HepG2 (cell line): ENCODE results near the gene ACSM2A. TPM values are rescaled to one million over a fixed set of nuclear protein-coding genes. Genes with fewer than 3 reads are reported as not detected.

ENCODE experiments used
- ATAC-seq: fragments of 200-7000 bp; cut with Tn5 transposase; 3 replicates; pipeline ENCODE4 v1.9.1; 2020; ENCODE audit warnings: mild to moderate bottlenecking, moderate library complexity
- BruUV-seq: library from RNA; stranded (reverse); fragments of 400-500 nt; replicated peaks from 2 replicates; lab custom pipeline; 2021; lab: Mats Ljungman, UMichigan
- CTCF ChIA-PET: fragments of 300-600 bp; formaldehyde crosslinking; extraction: SDS; loops from one replicate; lab custom pipeline; 2021; ENCODE audit warnings: low total read pairs, inconsistent platforms, low intra/inter-chr PET ratio; lab: Yijun Ruan, JAX
- POLR2A ChIA-PET: fragments of 350-600 bp; sonication (Branson Sonifier 250); formaldehyde crosslinking; loops from one replicate; lab custom pipeline; 2020; ENCODE audit warnings: antibody characterized with exemption, inconsistent platforms; lab: Yijun Ruan, JAX
- DNase-seq: peaks from one replicate; pipeline ENCODE4 v3.0.0-alpha.2; 2015; ENCODE audit warnings: low spot score
- FAIRE-seq: peaks from 3 replicates; lab custom pipeline; 2011; peaks lifted over from hg19 to GRCh38; lab: Jason Lieb, UNC
- H2AFZ ChIP-seq: one replicate; pipeline ENCODE4 v1.6.1; 2011; ENCODE audit warnings: low read length, inconsistent platforms
- H3K27ac ChIP-seq: fragments of 300-600 bp; 3 replicates; pipeline ENCODE4 v1.8.0; 2011; ENCODE audit warnings: mixed run types, mild to moderate bottlenecking, mixed read lengths, low read length, inconsistent platforms; ENCODE audit not compliant: insufficient read depth; ENCODE audit errors: extremely low read length
- H3K27me3 ChIP-seq, 2 experiments: fragments of 200-600 bp in 1 of 2; 2 replicates in 1 of 2; 3 replicates in 1 of 2; pipeline versions ENCODE4 v1.6.0 to v1.8.0; 2011; ENCODE audit warnings: low read length in 2 of 2, mild to moderate bottlenecking in 2 of 2, moderate library complexity in 2 of 2, inconsistent platforms in 1 of 2; ENCODE audit not compliant: insufficient read depth in 2 of 2, control insufficient read depth in 1 of 2
- H3K36me3 ChIP-seq, 2 experiments: fragments of 200-600 bp in 1 of 2; replicated peaks in 1 of 2; 2 replicates in 1 of 2; 3 replicates in 1 of 2; pipeline versions ENCODE4 v1.5.1 to v1.8.0; 2011; ENCODE audit warnings: low read length in 2 of 2, inconsistent platforms in 1 of 2; ENCODE audit not compliant: insufficient read depth in 2 of 2, control insufficient read depth in 1 of 2
- H3K4me1 ChIP-seq: 2 replicates; pipeline ENCODE4 v1.5.1; 2012; ENCODE audit warnings: low read length, inconsistent platforms; ENCODE audit not compliant: insufficient read depth
- H3K4me2 ChIP-seq: 2 replicates; pipeline ENCODE4 v1.6.0; 2011; ENCODE audit warnings: low read depth, low read length, inconsistent platforms
- H3K4me3 ChIP-seq, 3 experiments: fragments of 200-600 bp in 1 of 3; sonication (generic), shearing (Covaris generic) in 1 of 3; replicated peaks in 1 of 3; 2 replicates each; pipeline ENCODE4 v1.5.1; 2011 to 2016; ENCODE audit warnings: low read length in 3 of 3, inconsistent platforms in 2 of 3, low read depth in 2 of 3, mild to moderate bottlenecking in 2 of 3, control low read depth in 1 of 3, mixed read lengths in 1 of 3; ENCODE audit not compliant: insufficient read depth in 1 of 3
- H3K79me2 ChIP-seq: one replicate; pipeline ENCODE4 v1.6.1; 2011; ENCODE audit warnings: low read length, inconsistent platforms; ENCODE audit not compliant: insufficient read depth
- H3K9ac ChIP-seq: 2 replicates; pipeline ENCODE4 v1.6.0; 2011; ENCODE audit warnings: mild to moderate bottlenecking, low read depth, low read length, inconsistent platforms; ENCODE audit not compliant: insufficient read depth
- H3K9me3 ChIP-seq: 2 replicates; pipeline ENCODE4 v1.5.1; 2012; ENCODE audit warnings: mild to moderate bottlenecking, low read length
- H4K20me1 ChIP-seq: 2 replicates; pipeline ENCODE4 v1.6.0; 2011; ENCODE audit warnings: inconsistent platforms, mild to moderate bottlenecking, low read length, moderate library complexity; ENCODE audit not compliant: insufficient read depth
- EHMT2 ChIP-seq: fragments of 200-600 bp; sonication (generic); IDR thresholded peaks from 2 replicates; pipeline ENCODE4 v1.7.0; 2017; ENCODE audit warnings: antibody characterized with exemption, low read depth, low read length, borderline replicate concordance
- EP300 ChIP-seq, 3 experiments: sonication (generic) in 1 of 3; formaldehyde crosslinking in 1 of 3; IDR thresholded peaks; 2 replicates each; pipeline versions ENCODE4 v1.5.1 to v1.6.1; 2011 to 2020; ENCODE audit warnings: low read depth in 2 of 3, low read length in 2 of 3, borderline replicate concordance in 1 of 3, improper control_type of control experiment in 1 of 3, mild to moderate bottlenecking in 1 of 3, missing genetic modification reagents in 1 of 3, moderate library complexity in 1 of 3
- ESRRA ChIP-seq: sonication (generic); formaldehyde crosslinking; IDR thresholded peaks from 2 replicates; pipeline ENCODE4 v1.5.1; 2020; ENCODE audit warnings: mild to moderate bottlenecking, low read depth, missing genetic modification reagents
- GATAD2A ChIP-seq: IDR thresholded peaks from 2 replicates; pipeline ENCODE4 v1.6.1; 2016
- HNF4A ChIP-seq: sonication (generic); formaldehyde crosslinking; IDR thresholded peaks from 2 replicates; pipeline ENCODE4 v1.4.0; 2020; ENCODE audit warnings: missing genetic modification reagents
- HNF4G ChIP-seq, 2 experiments: sonication (generic) in 1 of 2; formaldehyde crosslinking in 1 of 2; IDR thresholded peaks; 2 replicates each; pipeline versions ENCODE4 v1.4.0 to v1.6.1; 2011 to 2020; ENCODE audit warnings: borderline replicate concordance in 2 of 2, low read depth in 2 of 2, mild to moderate bottlenecking in 2 of 2, low read length in 1 of 2, missing genetic modification reagents in 1 of 2, moderate library complexity in 1 of 2
- MAX ChIP-seq: IDR thresholded peaks from 2 replicates; pipeline ENCODE4 v1.6.1; 2012; ENCODE audit warnings: inconsistent platforms
- POGZ ChIP-seq: sonication (generic); formaldehyde crosslinking; IDR thresholded peaks from 2 replicates; pipeline ENCODE4 v1.4.0; 2020; ENCODE audit warnings: mild to moderate bottlenecking, missing genetic modification reagents
- SALL1 ChIP-seq: sonication (generic); formaldehyde crosslinking; IDR thresholded peaks from 2 replicates; pipeline ENCODE4 v1.8.0; 2022; ENCODE audit warnings: mild to moderate bottlenecking, missing genetic modification reagents
- SAP130 ChIP-seq: IDR thresholded peaks from 2 replicates; pipeline ENCODE4 v1.6.1; 2016; ENCODE audit warnings: low read depth
- SOX6 ChIP-seq, 2 experiments: fragments of 450-650 bp in 1 of 2; sonication (generic) in 1 of 2; formaldehyde crosslinking in 1 of 2; IDR thresholded peaks; 2 replicates each; pipeline versions ENCODE4 v1.4.0 to v1.6.1; 2017 to 2020; ENCODE audit warnings: antibody characterized with exemption in 1 of 2, mild to moderate bottlenecking in 1 of 2, missing genetic modification reagents in 1 of 2
- SRF ChIP-seq: IDR thresholded peaks from 2 replicates; pipeline ENCODE4 v1.6.1; 2011; ENCODE audit warnings: mild to moderate bottlenecking, low read depth, low read length, moderate library complexity
- TEAD3 ChIP-seq: optimal IDR thresholded peaks from 2 replicates; pipeline ENCODE3; 2016; ENCODE audit warnings: borderline replicate concordance
- ZNF577 ChIP-seq: sonication (generic); formaldehyde crosslinking; IDR thresholded peaks from 2 replicates; pipeline ENCODE4 v1.4.0; 2020; ENCODE audit warnings: mild to moderate bottlenecking, low read depth, missing genetic modification reagents, borderline replicate concordance
- ZNF644 ChIP-seq: IDR thresholded peaks from 2 replicates; pipeline ENCODE4 v1.6.1; 2016; ENCODE audit warnings: low read depth
- ZNF724P ChIP-seq: sonication (generic); formaldehyde crosslinking; IDR thresholded peaks from 2 replicates; pipeline ENCODE4 v1.8.0; 2022; ENCODE audit warnings: missing genetic modification reagents, borderline replicate concordance
- WGBS: methylation state at CpG from one replicate; pipeline ENCODE4 v1.1.6; 2017; ENCODE audit warnings: low lambda C conversion rate; 5-methylcytosine and 5-hydroxymethylcytosine counted together
- in situ Hi-C: cut with HindIII; loops from 2 replicates; pipeline ENCODE4 v1.10.0; 2017; ENCODE audit warnings: low pct_unique_long_range_greater_than_20kb; ENCODE audit not compliant: extremely low pct_ligation_motif_present
- intact Hi-C: fragments of 100-400 bp; cut with micrococcal nuclease; formaldehyde crosslinking; loops from one replicate; pipeline ENCODE4 v1.10.0; 2022; ENCODE audit not compliant: unreplicated experiment
- polyA plus RNA-seq, 8 experiments: library from polyadenylated mRNA; depleted of rRNA in 3 of 8; stranded (reverse) in 7 of 8; unstranded in 1 of 8; fragments of >200 nt; fragmentation: Illumina TruSeq in 4 of 8; extraction: Trizol in 4 of 8; gene quantifications; 2 replicates each; pipeline versions ENCODE4 v1.2.1 to v1.2.3, GENCODE V29; 2011 to 2016; ENCODE audit warnings: low read depth in 4 of 8, missing spikeins in 1 of 8, mixed read lengths in 1 of 8; ENCODE audit not compliant: insufficient read depth in 1 of 8
- total RNA-seq, 5 experiments: library from RNA; depleted of rRNA; stranded (reverse); fragments of >200 nt; fragmentation: Illumina TruSeq; extraction: Trizol; gene quantifications; 2 replicates each; pipeline ENCODE4 v1.2.3, GENCODE V29; 2016; ENCODE audit warnings: low read depth in 1 of 5
- TF ChIP-seq, protein P1 (sequence below): sonication (generic); formaldehyde crosslinking; IDR thresholded peaks from 2 replicates; pipeline ENCODE4 v1.8.0; 2022; ENCODE audit warnings: mild to moderate bottlenecking, missing genetic modification reagents, moderate library complexity
- TF ChIP-seq, protein P2 (sequence below): IDR thresholded peaks from 2 replicates; pipeline ENCODE4 v1.4.0; 2020; ENCODE audit warnings: mild to moderate bottlenecking, missing genetic modification reagents
- TF ChIP-seq, protein P3 (sequence below): sonication (generic); formaldehyde crosslinking; IDR thresholded peaks from 2 replicates; pipeline ENCODE4 v1.4.0; 2020; ENCODE audit warnings: missing genetic modification reagents

Gene ACSM2A
- total and polyA plus RNA-seq, 2 of the 13 experiments (the other 11 are each of a cell fraction or from before 2014, with no cell fraction given) = 11.4 to 16.3 TPM

DNA sequence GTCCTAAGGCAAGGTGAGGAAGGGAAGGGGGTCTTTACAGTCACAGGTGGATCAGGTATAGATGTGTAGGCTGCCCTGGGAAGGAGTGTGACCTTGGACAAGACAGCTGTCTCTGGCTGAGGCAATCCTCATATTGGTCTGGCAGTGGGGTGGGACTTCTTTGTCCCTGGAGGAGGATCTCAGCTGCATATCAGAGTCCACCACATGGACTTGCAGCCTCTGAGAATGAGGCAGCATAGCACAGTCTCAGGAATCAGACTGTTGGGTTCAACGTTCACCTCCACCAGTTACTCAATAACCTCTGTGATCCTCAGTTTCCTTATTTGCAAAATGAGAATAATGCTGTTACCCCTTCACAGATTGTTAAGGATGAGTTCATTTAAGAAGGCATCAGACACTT is 33.4 kb downstream of the ACSM2A start:
- no peak overlapping the region for H2AFZ ChIP-seq
- intact Hi-C loops = no loop called here
- no peak overlapping the region for H3K9ac ChIP-seq
- CTCF ChIA-PET = no interaction called here
- no peaks in the 10 kb centered on the region for H4K20me1 ChIP-seq
- in situ Hi-C loops = no loop called here
- ATAC-seq (peak; percentile 79), DNase-seq (peak; percentile 16), FAIRE-seq (no peak)
- no TSS peak for BruUV-seq
- H3K36me3 ChIP-seq = no peaks in the 10 kb centered on the region
- no peak overlapping the region; the same call in 1 of the 2 replicates for H3K4me2 ChIP-seq
- WGBS = 6% methylated on average over 1 of the region's 1 CpG
- H3K4me3 ChIP-seq = no peak overlapping the region
- no peak overlapping the region for H3K27ac ChIP-seq
- H3K4me1 ChIP-seq = peaks cover 18% of the 10 kb centered on the region
- H3K79me2 ChIP-seq = no peaks in the 10 kb centered on the region
- no peaks in the 10 kb centered on the region for H3K27me3 ChIP-seq
- POLR2A ChIA-PET = no interaction called here
- H3K9me3 ChIP-seq = no peaks in the 10 kb centered on the region
- TF ChIP-seq TEAD3 (CRISPR knock-in tag) (peak; percentile 10), SOX6 (IDR thresholded peaks at IDR 0.05) (no peak), SOX6 (CRISPR knock-in tag; IDR thresholded peaks at IDR 0.05) (peak; percentile 36; the same call in 1 of the 2 replicates), HNF4A (peak; percentile 87), ESRRA (CRISPR knock-in tag) (no peak), POGZ (CRISPR knock-in tag) (peak; percentile 56), SRF (0 out of 2 replicates have a peak, but pooled peaks have one; percentile 24), ZNF644 (peak; percentile 73; the same call in 1 of the 2 replicates), ZNF577 (CRISPR knock-in tag) (no peak), MAX (peak; percentile 57; the same call in 1 of the 2 replicates), EHMT2 (no peak), HNF4G (IDR thresholded peaks at IDR 0.05; ENCODE audit: borderline replicate concordance, low read depth, low read length) (peak; percentile 72), HNF4G (CRISPR knock-in tag; IDR thresholded peaks at IDR 0.05; ENCODE audit: borderline replicate concordance, low read depth) (no peak), EP300 (IDR thresholded peaks at IDR 0.05; ENCODE audit: low read depth in 2 of 2, low read length in 2 of 2) (peak in 1 of 2 experiments; percentile 38; a peak in 1 of 4 replicates), EP300 (CRISPR knock-in tag; IDR thresholded peaks at IDR 0.05; ENCODE audit: borderline replicate concordance) (no peak), SALL1 (peak; percentile 70), GATAD2A (peak; percentile 23; the same call in 1 of the 2 replicates), ZNF724P (CRISPR knock-in tag) (0 out of 2 replicates have a peak, but pooled peaks have one; percentile 36), SAP130 (CRISPR knock-in tag) (peak; percentile 18; the same call in 1 of the 2 replicates)
- TF ChIP-seq, protein P1, sequence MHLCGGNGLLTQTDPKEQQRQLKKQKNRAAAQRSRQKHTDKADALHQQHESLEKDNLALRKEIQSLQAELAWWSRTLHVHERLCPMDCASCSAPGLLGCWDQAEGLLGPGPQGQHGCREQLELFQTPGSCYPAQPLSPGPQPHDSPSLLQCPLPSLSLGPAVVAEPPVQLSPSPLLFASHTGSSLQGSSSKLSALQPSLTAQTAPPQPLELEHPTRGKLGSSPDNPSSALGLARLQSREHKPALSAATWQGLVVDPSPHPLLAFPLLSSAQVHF = no peak
- TF ChIP-seq, protein P2, sequence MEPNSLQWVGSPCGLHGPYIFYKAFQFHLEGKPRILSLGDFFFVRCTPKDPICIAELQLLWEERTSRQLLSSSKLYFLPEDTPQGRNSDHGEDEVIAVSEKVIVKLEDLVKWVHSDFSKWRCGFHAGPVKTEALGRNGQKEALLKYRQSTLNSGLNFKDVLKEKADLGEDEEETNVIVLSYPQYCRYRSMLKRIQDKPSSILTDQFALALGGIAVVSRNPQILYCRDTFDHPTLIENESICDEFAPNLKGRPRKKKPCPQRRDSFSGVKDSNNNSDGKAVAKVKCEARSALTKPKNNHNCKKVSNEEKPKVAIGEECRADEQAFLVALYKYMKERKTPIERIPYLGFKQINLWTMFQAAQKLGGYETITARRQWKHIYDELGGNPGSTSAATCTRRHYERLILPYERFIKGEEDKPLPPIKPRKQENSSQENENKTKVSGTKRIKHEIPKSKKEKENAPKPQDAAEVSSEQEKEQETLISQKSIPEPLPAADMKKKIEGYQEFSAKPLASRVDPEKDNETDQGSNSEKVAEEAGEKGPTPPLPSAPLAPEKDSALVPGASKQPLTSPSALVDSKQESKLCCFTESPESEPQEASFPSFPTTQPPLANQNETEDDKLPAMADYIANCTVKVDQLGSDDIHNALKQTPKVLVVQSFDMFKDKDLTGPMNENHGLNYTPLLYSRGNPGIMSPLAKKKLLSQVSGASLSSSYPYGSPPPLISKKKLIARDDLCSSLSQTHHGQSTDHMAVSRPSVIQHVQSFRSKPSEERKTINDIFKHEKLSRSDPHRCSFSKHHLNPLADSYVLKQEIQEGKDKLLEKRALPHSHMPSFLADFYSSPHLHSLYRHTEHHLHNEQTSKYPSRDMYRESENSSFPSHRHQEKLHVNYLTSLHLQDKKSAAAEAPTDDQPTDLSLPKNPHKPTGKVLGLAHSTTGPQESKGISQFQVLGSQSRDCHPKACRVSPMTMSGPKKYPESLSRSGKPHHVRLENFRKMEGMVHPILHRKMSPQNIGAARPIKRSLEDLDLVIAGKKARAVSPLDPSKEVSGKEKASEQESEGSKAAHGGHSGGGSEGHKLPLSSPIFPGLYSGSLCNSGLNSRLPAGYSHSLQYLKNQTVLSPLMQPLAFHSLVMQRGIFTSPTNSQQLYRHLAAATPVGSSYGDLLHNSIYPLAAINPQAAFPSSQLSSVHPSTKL = peak; percentile 65
- TF ChIP-seq, protein P3, sequence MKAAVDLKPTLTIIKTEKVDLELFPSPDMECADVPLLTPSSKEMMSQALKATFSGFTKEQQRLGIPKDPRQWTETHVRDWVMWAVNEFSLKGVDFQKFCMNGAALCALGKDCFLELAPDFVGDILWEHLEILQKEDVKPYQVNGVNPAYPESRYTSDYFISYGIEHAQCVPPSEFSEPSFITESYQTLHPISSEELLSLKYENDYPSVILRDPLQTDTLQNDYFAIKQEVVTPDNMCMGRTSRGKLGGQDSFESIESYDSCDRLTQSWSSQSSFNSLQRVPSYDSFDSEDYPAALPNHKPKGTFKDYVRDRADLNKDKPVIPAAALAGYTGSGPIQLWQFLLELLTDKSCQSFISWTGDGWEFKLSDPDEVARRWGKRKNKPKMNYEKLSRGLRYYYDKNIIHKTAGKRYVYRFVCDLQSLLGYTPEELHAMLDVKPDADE (CRISPR knock-in tag) = no peak
